ENCODE measurements around the gene RDH12. TPM values are rescaled to one million over a fixed set of nuclear protein-coding genes. Genes with fewer than 3 reads are reported as not detected.

Gene RDH12
- total RNA-seq, 1 experiment from 2014 or later = not detected

DNA sequence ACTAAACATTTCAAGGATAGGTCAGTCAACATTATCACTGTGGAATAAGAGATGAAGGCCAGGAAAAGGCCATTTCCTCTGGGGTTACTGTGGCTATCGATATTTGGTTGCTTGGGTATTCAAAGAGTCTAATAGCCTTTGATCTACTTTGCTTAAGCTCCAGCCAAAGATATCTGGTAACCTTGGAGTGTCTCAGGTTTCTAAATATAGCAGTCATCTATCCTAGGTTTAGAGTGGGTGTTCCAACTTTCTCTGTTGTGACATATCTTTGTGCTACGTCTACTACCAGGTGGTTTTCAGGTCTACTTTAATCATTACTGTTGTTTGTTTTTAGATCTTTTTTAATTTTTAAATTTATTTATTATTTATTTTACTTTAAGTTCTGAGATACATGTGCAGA lies 42.4 kb downstream of the RDH12 start:
- peaks cover 7% of the 10 kb centered on the region for H3K4me1 Mint-ChIP-seq (ENCODE audit: low read depth, unreplicated experiment)
- peaks cover 9% of the 10 kb centered on the region for H3K36me3 Mint-ChIP-seq (ENCODE audit: insufficient read depth, unreplicated experiment)
- POLR2A ChIA-PET = no interaction called here
- H3K4me3 Mint-ChIP-seq (ENCODE audit: unreplicated experiment) = no peak overlapping the region
- intact Hi-C loops (cut with micrococcal nuclease; ENCODE audit: unreplicated experiment) = no loop called here
- TF ChIP-seq, protein P1, sequence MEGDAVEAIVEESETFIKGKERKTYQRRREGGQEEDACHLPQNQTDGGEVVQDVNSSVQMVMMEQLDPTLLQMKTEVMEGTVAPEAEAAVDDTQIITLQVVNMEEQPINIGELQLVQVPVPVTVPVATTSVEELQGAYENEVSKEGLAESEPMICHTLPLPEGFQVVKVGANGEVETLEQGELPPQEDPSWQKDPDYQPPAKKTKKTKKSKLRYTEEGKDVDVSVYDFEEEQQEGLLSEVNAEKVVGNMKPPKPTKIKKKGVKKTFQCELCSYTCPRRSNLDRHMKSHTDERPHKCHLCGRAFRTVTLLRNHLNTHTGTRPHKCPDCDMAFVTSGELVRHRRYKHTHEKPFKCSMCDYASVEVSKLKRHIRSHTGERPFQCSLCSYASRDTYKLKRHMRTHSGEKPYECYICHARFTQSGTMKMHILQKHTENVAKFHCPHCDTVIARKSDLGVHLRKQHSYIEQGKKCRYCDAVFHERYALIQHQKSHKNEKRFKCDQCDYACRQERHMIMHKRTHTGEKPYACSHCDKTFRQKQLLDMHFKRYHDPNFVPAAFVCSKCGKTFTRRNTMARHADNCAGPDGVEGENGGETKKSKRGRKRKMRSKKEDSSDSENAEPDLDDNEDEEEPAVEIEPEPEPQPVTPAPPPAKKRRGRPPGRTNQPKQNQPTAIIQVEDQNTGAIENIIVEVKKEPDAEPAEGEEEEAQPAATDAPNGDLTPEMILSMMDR (IDR thresholded peaks at IDR 0.05; ENCODE audit: insufficient read depth in 1 of 2, low read depth in 1 of 2, low read length in 1 of 2, severe bottlenecking in 1 of 2, unreplicated experiment in 1 of 2) = no peak
- no peak overlapping the region for H3K27ac Mint-ChIP-seq (ENCODE audit: unreplicated experiment)
- no peaks in the 10 kb centered on the region for H3K27me3 ChIP-seq (replicated peaks; ENCODE audit: control insufficient read depth, insufficient read depth, low read length)
- CTCF ChIA-PET = no interaction called here
- peaks cover 6% of the 10 kb centered on the region for H3K4me1 ChIP-seq
- no TSS peak for BruUV-seq (replicated peaks)
- no peak overlapping the region for H3K4me3 ChIP-seq (ENCODE audit: low read depth, low read length)
- H3K9me3 ChIP-seq = no peaks in the 10 kb centered on the region
- no peak for DNase-seq
- no peaks in the 10 kb centered on the region for H3K36me3 ChIP-seq (ENCODE audit: control insufficient read depth, insufficient read depth, low read length)
- no peaks in the 10 kb centered on the region for H3K9me3 Mint-ChIP-seq (ENCODE audit: unreplicated experiment)
- H3K27me3 Mint-ChIP-seq (ENCODE audit: insufficient read depth, unreplicated experiment) = no peaks in the 10 kb centered on the region

- no peak overlapping the region for H3K4me3 ChIP-seq (ENCODE audit: low read depth, low read length)
- Mint-ChIP-seq H3K27me3 (ENCODE audit: insufficient read depth, unreplicated experiment) (no peaks in the 10 kb centered on the region), H3K27ac (ENCODE audit: unreplicated experiment) (no peak overlapping the region), H3K9me3 (ENCODE audit: unreplicated experiment) (no peaks in the 10 kb centered on the region), H3K4me3 (ENCODE audit: unreplicated experiment) (no peak overlapping the region), H3K4me1 (ENCODE audit: low read depth, unreplicated experiment) (no peaks in the 10 kb centered on the region), H3K36me3 (ENCODE audit: insufficient read depth, unreplicated experiment) (peaks cover 15% of the 10 kb centered on the region)
- no peaks in the 10 kb centered on the region for H3K4me1 ChIP-seq
- TF ChIP-seq, protein P1 (IDR thresholded peaks at IDR 0.05; ENCODE audit: insufficient read depth in 1 of 2, low read depth in 1 of 2, low read length in 1 of 2, severe bottlenecking in 1 of 2, unreplicated experiment in 1 of 2) = no peak
- H3K36me3 ChIP-seq (ENCODE audit: control insufficient read depth, insufficient read depth, low read length) = peaks cover 2% of the 10 kb centered on the region; the same call in 1 of the 2 replicates
- ChIA-PET POLR2A (no interaction called here), CTCF (no interaction called here)
- H3K27me3 ChIP-seq (replicated peaks; ENCODE audit: control insufficient read depth, insufficient read depth, low read length) = no peaks in the 10 kb centered on the region
- H3K9me3 ChIP-seq = no peaks in the 10 kb centered on the region
- no peak for DNase-seq
- no TSS peak for BruUV-seq (replicated peaks)
- intact Hi-C loops (cut with micrococcal nuclease; ENCODE audit: unreplicated experiment) = no loop called here
Measured at GRCh38 chr14:67746927-67747326, 45.2 kb downstream of the RDH12 start.

DNA sequence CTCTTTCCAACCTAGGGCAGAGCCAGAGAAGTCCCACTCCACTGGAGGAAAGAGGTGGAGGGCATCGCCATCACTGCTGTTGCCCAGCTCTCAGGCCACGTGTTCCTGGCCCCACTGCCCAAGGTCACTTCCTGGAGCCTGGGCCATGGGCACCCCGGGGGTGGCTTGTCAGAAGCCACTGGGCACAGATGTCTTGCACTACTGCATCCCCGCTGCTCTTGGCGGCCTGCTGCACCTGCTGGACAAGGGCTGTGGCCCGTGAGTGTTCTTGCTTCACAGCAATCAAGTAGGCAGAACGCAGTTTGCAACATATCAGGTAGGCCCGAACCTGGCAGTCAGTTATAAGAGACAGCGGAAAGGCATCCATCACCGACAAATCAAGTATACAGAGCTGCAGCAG lies 46.6 kb downstream of the RDH12 start:
- Histone ChIP-seq H3K9me3 (no peaks in the 10 kb centered on the region), H3K4me1 (no peaks in the 10 kb centered on the region), H3K27me3 (replicated peaks; ENCODE audit: control insufficient read depth, insufficient read depth, low read length) (no peaks in the 10 kb centered on the region), H3K36me3 (ENCODE audit: control insufficient read depth, insufficient read depth, low read length) (peaks cover 2% of the 10 kb centered on the region; the same call in 1 of the 2 replicates), H3K4me3 (ENCODE audit: low read depth, low read length) (no peak overlapping the region)
- TF ChIP-seq, protein P1 (IDR thresholded peaks at IDR 0.05; ENCODE audit: insufficient read depth in 1 of 2, low read depth in 1 of 2, low read length in 1 of 2, severe bottlenecking in 1 of 2, unreplicated experiment in 1 of 2) = no peak
- Mint-ChIP-seq H3K27me3 (ENCODE audit: insufficient read depth, unreplicated experiment) (no peaks in the 10 kb centered on the region), H3K27ac (ENCODE audit: unreplicated experiment) (no peak overlapping the region), H3K4me3 (ENCODE audit: unreplicated experiment) (no peak overlapping the region), H3K36me3 (ENCODE audit: insufficient read depth, unreplicated experiment) (peaks cover 19% of the 10 kb centered on the region), H3K4me1 (ENCODE audit: low read depth, unreplicated experiment) (no peaks in the 10 kb centered on the region), H3K9me3 (ENCODE audit: unreplicated experiment) (no peaks in the 10 kb centered on the region)
- ChIA-PET CTCF (no interaction called here), POLR2A (no interaction called here)
- DNase-seq = no peak
- intact Hi-C loops (cut with micrococcal nuclease; ENCODE audit: unreplicated experiment) = no loop called here
- no TSS peak for BruUV-seq (replicated peaks)
